NCI-H1417 (cell line): ENCODE measurements around the gene ZMYND15.

Experiments used
- DNase-seq, 3 experiments: peaks; one replicate each; lab custom pipeline; 2025; lab: John Stamatoyannopoulos, UW

ZMYND15 gene

GRCh38 chr17:4742629-4743028 lies 3.0 kb downstream of the ZMYND15 start:
- DNase-seq, result no peak

- no peak for DNase-seq
Observed at GRCh38 chr17:4743216-4743615, 3.6 kb downstream of the ZMYND15 start.

GRCh38 chr17:4743898-4744297 lies 4.3 kb downstream of the ZMYND15 start:
- DNase-seq, result no peak

DNA sequence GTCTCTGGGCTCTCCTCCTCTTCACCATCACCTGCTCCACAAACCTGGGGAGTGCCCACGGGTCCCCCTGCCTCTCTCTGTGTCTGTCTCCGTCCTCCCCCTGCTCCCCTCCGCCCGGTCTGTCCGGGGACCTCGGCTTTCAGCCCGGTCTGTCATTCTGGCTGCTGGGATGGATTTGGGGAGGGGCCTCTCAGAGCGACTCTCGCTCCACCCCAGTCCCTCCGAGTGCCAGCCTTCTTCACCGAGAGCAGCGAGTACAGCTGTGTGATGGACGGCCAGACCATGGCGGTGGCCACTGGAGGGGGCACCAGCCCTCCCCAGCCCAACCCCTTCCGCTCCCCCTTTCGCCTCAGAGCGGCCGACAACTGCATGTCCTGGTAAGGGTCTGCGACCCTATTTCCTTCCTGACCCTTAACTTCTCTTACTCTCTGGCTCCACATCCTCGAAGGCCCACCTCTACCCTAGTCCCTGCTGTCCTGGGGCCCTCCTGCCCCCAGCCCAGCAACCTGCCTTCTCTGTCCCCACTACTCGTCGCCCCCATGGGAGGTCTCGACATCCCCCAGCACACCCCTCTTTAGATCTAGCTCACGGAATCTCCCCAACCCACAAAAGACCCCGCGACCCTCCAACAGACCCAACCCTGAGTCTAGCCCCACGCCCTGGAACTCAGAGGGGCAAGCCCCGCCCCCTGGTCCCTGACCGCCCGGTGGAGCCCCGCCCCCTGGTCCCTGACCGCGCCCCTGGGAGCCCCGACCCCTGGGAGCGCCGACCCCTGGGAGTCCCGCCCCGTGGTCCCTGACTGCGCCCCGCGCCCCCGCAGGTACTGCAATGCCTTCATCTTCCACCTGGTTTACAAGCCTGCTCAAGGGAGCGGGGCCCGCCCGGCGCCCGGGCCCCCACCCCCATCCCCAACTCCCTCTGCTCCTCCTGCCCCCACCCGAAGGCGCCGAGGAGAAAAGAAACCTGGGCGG lies 5.7 kb downstream of the ZMYND15 start:
- peak in 2 of 3 experiments; percentile 7 to 32 for DNase-seq

DNA sequence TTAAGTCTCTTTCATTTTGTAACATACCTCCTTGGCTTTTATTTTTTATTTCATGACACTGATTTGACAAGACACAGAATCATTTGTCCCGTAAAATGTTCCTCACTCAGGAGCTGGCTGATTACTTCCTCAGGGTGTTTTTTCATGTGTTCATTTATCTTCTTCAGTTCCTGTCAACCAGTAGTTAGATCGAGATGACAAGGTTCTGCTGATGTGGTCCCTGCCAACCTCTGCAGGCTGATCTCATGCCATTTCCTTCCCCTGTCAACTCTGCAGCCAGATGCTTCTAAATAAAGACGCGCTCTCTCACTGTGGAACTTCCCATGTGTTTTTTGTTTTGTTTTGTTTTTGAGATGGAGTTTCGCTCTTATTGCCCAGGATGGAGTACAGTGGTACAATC lies 8.2 kb downstream of the ZMYND15 start:
- DNase-seq, result no peak

DNA sequence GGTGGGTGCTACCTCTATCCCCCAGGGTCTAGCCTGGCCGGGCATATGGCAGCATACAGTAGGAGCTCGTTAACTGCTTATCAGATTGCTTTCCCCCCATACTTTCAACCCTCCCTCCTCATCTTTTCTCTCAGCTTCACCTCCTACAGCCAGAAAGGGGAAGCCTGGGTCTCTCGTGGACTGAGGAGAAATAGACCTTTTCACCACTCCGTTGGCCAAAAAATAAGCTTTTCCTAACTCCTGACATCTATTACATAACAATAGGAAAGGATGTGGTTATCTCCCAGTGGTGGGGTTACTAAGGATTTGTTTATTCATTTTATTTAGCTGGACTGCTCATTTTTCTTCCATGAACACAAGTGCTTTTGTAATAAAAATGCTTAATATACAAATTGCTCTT lies 9.1 kb downstream of the ZMYND15 start:
- DNase-seq, result no peak

GRCh38 chr17:4750606-4751005 lies 11.0 kb downstream of the ZMYND15 start:
- DNase-seq, result no peak

- no peak for DNase-seq
Observed at GRCh38 chr17:4751932-4752331, 12.3 kb downstream of the ZMYND15 start.

- no peak for DNase-seq
Observed at GRCh38 chr17:4753392-4753791, 13.8 kb downstream of the ZMYND15 start.

- no peak for DNase-seq
Observed at GRCh38 chr17:4759776-4760236, 20.2 kb downstream of the ZMYND15 start.

- DNase-seq, result no peak
Observed at GRCh38 chr17:4764595-4764994, 25.0 kb downstream of the ZMYND15 start.

GRCh38 chr17:4766201-4766600 lies 26.6 kb downstream of the ZMYND15 start:
- no peak for DNase-seq

GRCh38 chr17:4766723-4767122 lies 27.1 kb downstream of the ZMYND15 start:
- no peak for DNase-seq

- DNase-seq, result no peak
Observed at GRCh38 chr17:4768298-4768697, 28.7 kb downstream of the ZMYND15 start.

GRCh38 chr17:4769628-4770027 lies 30.0 kb downstream of the ZMYND15 start:
- no peak for DNase-seq

- peak in 1 of 3 experiments; percentile 31 for DNase-seq
Observed at GRCh38 chr17:4771519-4772234, 32.0 kb downstream of the ZMYND15 start, which contains the start of gene TM4SF5. TM4SF5 (plus strand) TSS chr17:4771886; CDS start chr17:4771923, 37 bp downstream.

DNA sequence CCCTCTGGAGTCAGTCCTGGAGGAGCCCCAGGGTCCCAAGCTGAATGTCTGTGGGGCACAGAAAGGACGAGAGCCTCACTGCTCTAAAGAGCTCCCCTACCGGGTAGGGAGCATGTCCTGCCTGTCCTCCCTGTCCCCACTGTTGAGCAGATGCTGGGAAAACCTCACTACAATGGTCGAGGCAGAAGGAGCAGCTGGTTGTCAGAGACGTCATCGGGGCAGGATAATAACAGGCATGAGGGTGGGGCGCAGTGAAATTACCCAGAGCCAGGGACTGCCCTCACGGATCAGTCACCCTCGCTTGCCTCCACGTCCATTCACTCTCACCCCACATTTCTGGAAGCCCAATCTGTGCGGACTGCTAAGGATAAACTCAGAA lies 32.6 kb downstream of the ZMYND15 start:
- peak in 1 of 3 experiments; percentile 34 for DNase-seq

- peak in 1 of 3 experiments; percentile 1 for DNase-seq
Observed at GRCh38 chr17:4777969-4778760, 38.5 kb downstream of the ZMYND15 start.

DNA sequence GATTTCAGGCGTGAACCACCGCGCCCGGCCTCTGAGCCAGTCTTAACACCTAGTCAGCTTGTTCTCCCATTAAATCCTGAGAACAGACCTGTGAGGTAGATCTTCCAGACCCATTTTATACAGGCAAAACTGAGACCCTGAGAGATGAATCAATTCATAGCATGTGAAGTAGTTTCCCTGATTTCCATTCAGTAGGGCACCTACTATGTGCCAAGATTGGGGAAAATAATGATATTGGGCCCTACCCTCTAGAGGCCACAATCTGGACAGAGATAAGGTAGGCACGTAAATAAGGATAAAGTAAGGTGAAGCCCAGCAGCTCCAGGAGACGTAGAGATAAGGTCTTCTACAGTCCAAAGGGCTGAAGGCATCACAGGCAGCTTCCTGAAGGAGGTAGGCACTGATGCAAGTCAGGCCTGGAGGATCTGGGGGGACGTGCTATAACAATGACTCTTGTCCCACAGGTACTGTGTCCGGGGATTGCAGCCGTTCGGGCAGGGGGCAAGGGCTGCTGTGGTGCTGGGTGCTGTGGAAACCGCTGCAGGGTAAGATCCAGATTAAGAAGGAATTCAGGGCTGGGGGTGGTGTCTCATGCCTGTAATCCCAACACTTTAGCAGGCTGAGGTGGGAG lies 40.8 kb downstream of the ZMYND15 start:
- DNase-seq, result no peak

DNA sequence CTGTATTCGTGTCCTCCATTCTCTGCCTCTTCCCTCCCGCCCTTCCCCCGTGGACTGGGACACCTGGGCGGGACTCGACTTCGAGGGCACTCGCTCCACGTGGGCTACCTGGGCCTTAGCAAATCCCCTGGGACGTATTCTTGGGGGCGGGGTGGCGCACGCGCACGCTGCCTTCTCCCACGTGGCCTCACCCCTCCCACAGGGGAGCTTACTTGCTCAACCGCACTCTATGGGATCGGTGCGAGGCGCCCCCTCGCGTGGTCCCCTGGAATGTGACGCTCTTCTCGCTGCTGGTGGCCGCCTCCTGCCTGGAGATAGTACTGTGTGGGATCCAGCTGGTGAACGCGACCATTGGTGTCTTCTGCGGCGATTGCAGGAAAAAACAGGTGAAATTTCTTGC lies 43.0 kb downstream of the ZMYND15 start:
- no peak for DNase-seq

- DNase-seq, result no peak
Observed at GRCh38 chr17:4785311-4786105, 45.9 kb downstream of the ZMYND15 start.
